GM21360 (cell line): ENCODE measurements around the gene ANO2.

Experiments used
- ATAC-seq: cut with Tn5 transposase; IDR thresholded peaks from one replicate; pipeline ENCODE4 v1.9.1; 2021; ENCODE audit warnings: mild to moderate bottlenecking, moderate library complexity; ENCODE audit not compliant: unreplicated experiment

The ANO2 gene

GRCh38 chr12:5630726-5631125 lies 314.3 kb downstream of the ANO2 start:
- no peak for ATAC-seq

GRCh38 chr12:5628501-5628900 lies 316.6 kb downstream of the ANO2 start:
- ATAC-seq: no peak

GRCh38 chr12:5627053-5627630 lies 317.9 kb downstream of the ANO2 start:
- ATAC-seq: no peak

GRCh38 chr12:5626151-5626550 lies 318.9 kb downstream of the ANO2 start:
- ATAC-seq: no peak

- ATAC-seq: no peak
Measured at GRCh38 chr12:5624486-5625272, 320.4 kb downstream of the ANO2 start.

- ATAC-seq: no peak
Measured at GRCh38 chr12:5623411-5623810, 321.6 kb downstream of the ANO2 start.

GRCh38 chr12:5622280-5622679 lies 322.8 kb downstream of the ANO2 start:
- ATAC-seq: no peak

- ATAC-seq: no peak
Measured at GRCh38 chr12:5621329-5621728, 323.7 kb downstream of the ANO2 start.

GRCh38 chr12:5620896-5621295 lies 324.2 kb downstream of the ANO2 start:
- no peak for ATAC-seq

GRCh38 chr12:5619628-5620027 lies 325.4 kb downstream of the ANO2 start:
- no peak for ATAC-seq

GRCh38 chr12:5616854-5617253 lies 328.2 kb downstream of the ANO2 start:
- no peak for ATAC-seq

- no peak for ATAC-seq
Measured at GRCh38 chr12:5615760-5616159, 329.3 kb downstream of the ANO2 start.

GRCh38 chr12:5614256-5614655 lies 330.8 kb downstream of the ANO2 start:
- ATAC-seq: no peak

- no peak for ATAC-seq
Measured at GRCh38 chr12:5612556-5613410, 332.3 kb downstream of the ANO2 start.

- ATAC-seq: no peak
Measured at GRCh38 chr12:5611162-5611561, 333.9 kb downstream of the ANO2 start.

GRCh38 chr12:5599378-5599777 lies 345.7 kb downstream of the ANO2 start:
- ATAC-seq: no peak

- ATAC-seq: no peak
Measured at GRCh38 chr12:5593998-5594397, 351.1 kb downstream of the ANO2 start.

GRCh38 chr12:5593086-5593485 lies 352.0 kb downstream of the ANO2 start:
- ATAC-seq: no peak

GRCh38 chr12:5592310-5592709 lies 352.7 kb downstream of the ANO2 start:
- ATAC-seq: no peak

GRCh38 chr12:5590316-5590715 lies 354.7 kb downstream of the ANO2 start:
- ATAC-seq: no peak

GRCh38 chr12:5589054-5589453 lies 356.0 kb downstream of the ANO2 start:
- no peak for ATAC-seq

- ATAC-seq: no peak
Measured at GRCh38 chr12:5588591-5588990, 356.5 kb downstream of the ANO2 start.
